ENCODE results near the gene MSX2.

- TF ChIP-seq EZH2phosphoT487 (IDR thresholded peaks at IDR 0.05; ENCODE audit: borderline replicate concordance, low read length) (no peak), CTCF (IDR thresholded peaks at IDR 0.05; ENCODE audit: low read depth, low read length, poor library complexity, severe bottlenecking) (no peak)
Observed at GRCh38 chr5:174717826-174718455, 6.4 kb upstream of the MSX2 start.
